Choroid plexus epithelial cell (primary cell): Measurements from ENCODE around the gene CA14.
"Not testable (repeated sequence)": the region's sequence is repeated elsewhere in the genome, so short reads cannot be mapped to it uniquely, and the experiment has no call there.

Source experiments
- DNase-seq: peaks from one replicate; pipeline ENCODE4 v3.0.0-alpha.2; 2010; ENCODE audit warnings: low read depth
- H3K4me3 ChIP-seq: 2 replicates; pipeline ENCODE4 v1.5.1; 2011; ENCODE audit warnings: low read depth, mild to moderate bottlenecking, control low read depth, low read length, moderate library complexity
- CTCF ChIP-seq: conservative IDR thresholded peaks from 2 replicates; pipeline ENCODE4 v1.5.1; 2011; ENCODE audit warnings: low read depth, mild to moderate bottlenecking, control low read depth, inconsistent platforms, low read length, moderate library complexity

CA14 gene

GRCh38 chr1:150302902-150303301, 45.3 kb downstream of the CA14 start:
- no peak for TF ChIP-seq CTCF
- no peak for DNase-seq
- no peak overlapping the region for H3K4me3 ChIP-seq

GRCh38 chr1:150308585-150308984, 51.0 kb downstream of the CA14 start:
- DNase-seq, H3K4me3 ChIP-seq: not testable (repeated sequence)

DNA sequence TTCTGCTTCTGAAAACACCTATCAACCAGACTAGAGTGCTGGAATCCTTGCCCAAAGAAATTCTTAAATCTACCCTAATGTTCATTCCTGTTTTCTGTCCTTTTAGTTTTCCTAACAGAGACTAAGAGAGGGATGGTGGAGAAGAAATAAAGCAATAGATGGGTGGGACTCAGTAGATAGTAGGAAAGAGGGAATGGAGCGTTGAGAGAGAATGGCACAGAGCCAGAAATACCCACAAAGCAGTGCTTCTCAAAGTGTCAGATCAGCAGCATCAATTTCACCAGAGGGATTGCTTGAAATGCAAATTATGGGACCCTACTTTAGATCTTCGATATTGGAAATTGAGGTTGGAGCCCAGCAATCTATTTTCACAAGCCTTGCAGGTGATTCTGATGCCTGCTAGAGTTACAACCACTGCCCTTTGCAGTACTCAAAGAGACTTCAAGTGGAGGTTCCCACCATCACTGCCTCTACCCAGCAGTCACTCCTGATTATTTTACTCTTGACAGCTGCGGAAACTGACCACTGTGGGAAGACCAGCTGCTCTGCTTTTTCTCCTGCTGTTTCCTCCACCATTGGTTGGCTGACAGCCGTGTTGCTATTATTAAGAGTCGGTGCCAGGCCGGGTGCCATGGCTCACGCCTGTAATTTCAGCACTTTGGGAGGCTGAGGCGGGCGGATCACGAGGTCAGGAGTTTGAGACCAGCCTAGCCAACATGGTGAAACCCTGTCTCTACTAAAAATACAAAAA, 52.4 kb downstream of the CA14 start:
- H3K4me3 ChIP-seq: no peak overlapping the region
- DNase-seq: no peak
- no peak for TF ChIP-seq CTCF

DNA sequence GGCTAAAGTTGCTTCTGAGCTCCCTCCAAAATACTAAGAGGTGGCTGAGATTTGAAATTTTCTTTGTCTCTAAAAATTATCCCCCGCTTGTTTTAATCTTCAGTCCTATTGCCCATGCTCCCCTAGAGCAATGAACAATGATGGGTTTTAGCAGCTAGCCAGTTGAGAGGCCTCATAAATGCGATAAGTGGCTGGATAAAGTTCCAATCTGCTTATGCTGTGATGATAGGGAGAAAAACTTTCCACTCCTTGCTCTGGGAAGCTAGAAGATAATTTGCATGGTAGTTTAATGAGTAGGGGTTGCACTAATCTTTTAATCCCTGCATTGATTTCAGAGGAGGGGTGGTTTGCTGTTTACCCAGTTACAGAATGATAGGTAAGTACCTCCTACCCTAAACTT, 54.2 kb downstream of the CA14 start:
- H3K4me3 ChIP-seq: no peak overlapping the region
- no peak for TF ChIP-seq CTCF
- DNase-seq: no peak
